Non-pigmented ciliary epithelial cell (primary cell): ENCODE measurements around the gene ADCY2.

Experiments used
- DNase-seq: peaks from one replicate; pipeline ENCODE4 v3.0.0-alpha.2; 2010; ENCODE audit warnings: low read depth

ADCY2 gene

GRCh38 chr5:7745882-7746610 lies 350.1 kb downstream of the ADCY2 start:
- DNase-seq = peak; percentile 22

- DNase-seq = no peak
Observed at GRCh38 chr5:7747728-7748127, 351.8 kb downstream of the ADCY2 start.

- no peak for DNase-seq
Observed at GRCh38 chr5:7749626-7750025, 353.7 kb downstream of the ADCY2 start.

GRCh38 chr5:7751874-7752273 lies 355.9 kb downstream of the ADCY2 start:
- no peak for DNase-seq

GRCh38 chr5:7753181-7753580 lies 357.2 kb downstream of the ADCY2 start:
- DNase-seq = no peak

- no peak for DNase-seq
Observed at GRCh38 chr5:7753596-7753995, 357.7 kb downstream of the ADCY2 start.

- DNase-seq = no peak
Observed at GRCh38 chr5:7754490-7754889, 358.6 kb downstream of the ADCY2 start.

- DNase-seq = no peak
Observed at GRCh38 chr5:7754997-7755596, 359.2 kb downstream of the ADCY2 start.

- no peak for DNase-seq
Observed at GRCh38 chr5:7755958-7756357, 360.0 kb downstream of the ADCY2 start.

- no peak for DNase-seq
Observed at GRCh38 chr5:7756453-7756852, 360.5 kb downstream of the ADCY2 start.

GRCh38 chr5:7759257-7759871 lies 363.4 kb downstream of the ADCY2 start:
- no peak for DNase-seq

GRCh38 chr5:7759951-7760580 lies 364.1 kb downstream of the ADCY2 start:
- DNase-seq = no peak

- no peak for DNase-seq
Observed at GRCh38 chr5:7762267-7762666, 366.3 kb downstream of the ADCY2 start.

- DNase-seq = no peak
Observed at GRCh38 chr5:7763621-7764072, 367.7 kb downstream of the ADCY2 start.

- no peak for DNase-seq
Observed at GRCh38 chr5:7764452-7764851, 368.5 kb downstream of the ADCY2 start.

- no peak for DNase-seq
Observed at GRCh38 chr5:7770436-7770835, 374.5 kb downstream of the ADCY2 start.

GRCh38 chr5:7772141-7772540 lies 376.2 kb downstream of the ADCY2 start:
- no peak for DNase-seq

- no peak for DNase-seq
Observed at GRCh38 chr5:7773178-7773577, 377.2 kb downstream of the ADCY2 start.

GRCh38 chr5:7776442-7776841 lies 380.5 kb downstream of the ADCY2 start:
- DNase-seq = no peak

GRCh38 chr5:7779019-7780005 lies 383.4 kb downstream of the ADCY2 start:
- DNase-seq = no peak

- DNase-seq = no peak
Observed at GRCh38 chr5:7781899-7782298, 386.0 kb downstream of the ADCY2 start.
